Karpas-422 (cell line): Measurements from ENCODE around the gene FREY1. TPM values are rescaled to one million over a fixed set of nuclear protein-coding genes. Genes with fewer than 3 reads are reported as not detected.
A peak's percentile ranks its signal among the peaks of the same experiment; 100 is the strongest.

Experiments used
- DNase-seq: peaks from one replicate; pipeline ENCODE4 v3.0.0-alpha.2; 2015
- H2AFZ ChIP-seq: fragments of 200-600 bp; sonication (generic); 2 replicates; pipeline ENCODE4 v1.6.1; 2014; ENCODE audit warnings: antibody characterized with exemption, low read length, mixed read lengths
- H3K27ac ChIP-seq: fragments of 200-600 bp; sonication (generic); 2 replicates; pipeline ENCODE4 v1.5.1; 2014; ENCODE audit warnings: mild to moderate bottlenecking, low read length, moderate library complexity
- H3K27me3 ChIP-seq: fragments of 200-600 bp; sonication (generic); 2 replicates; pipeline ENCODE4 v1.6.1; 2014; ENCODE audit warnings: low read length, mixed read lengths
- H3K36me3 ChIP-seq: fragments of 200-600 bp; sonication (generic); 2 replicates; pipeline ENCODE4 v1.6.1; 2014; ENCODE audit warnings: low read length, mixed read lengths; ENCODE audit not compliant: insufficient read depth
- H3K4me1 ChIP-seq: fragments of 200-600 bp; sonication (generic); 2 replicates; pipeline ENCODE4 v1.6.1; 2014; ENCODE audit warnings: mild to moderate bottlenecking, low read length, mixed read lengths
- H3K4me2 ChIP-seq: fragments of 200-600 bp; sonication (generic); 2 replicates; pipeline ENCODE4 v1.6.1; 2014; ENCODE audit warnings: low read length, low read depth, mild to moderate bottlenecking; ENCODE audit not compliant: poor library complexity, severe bottlenecking
- H3K4me3 ChIP-seq: fragments of 200-600 bp; sonication (generic); 2 replicates; pipeline ENCODE4 v1.5.1; 2014; ENCODE audit warnings: mild to moderate bottlenecking, antibody characterized with exemption, low read length, mixed read lengths
- H3K79me2 ChIP-seq: fragments of 200-600 bp; sonication (generic); 2 replicates; pipeline ENCODE4 v1.6.1; 2014; ENCODE audit warnings: mild to moderate bottlenecking, low read length, mixed read lengths
- H3K9ac ChIP-seq: fragments of 200-600 bp; sonication (generic); 2 replicates; pipeline ENCODE4 v1.6.0; 2014; ENCODE audit warnings: low read length
- H3K9me2 ChIP-seq: fragments of 200-600 bp; sonication (generic), shearing (Covaris generic); replicated peaks from 2 replicates; pipeline ENCODE4 v1.6.0; 2014; ENCODE audit warnings: mild to moderate bottlenecking, low read length, moderate library complexity; ENCODE audit not compliant: insufficient read depth
- H3K9me3 ChIP-seq: fragments of 300-700, 200-600 bp; sonication (generic); 2 replicates; pipeline ENCODE4 v1.6.1; 2014; ENCODE audit warnings: low read length, mixed read lengths
- H4K20me1 ChIP-seq: fragments of 200-600 bp; sonication (generic); 2 replicates; pipeline ENCODE4 v1.6.1; 2014; ENCODE audit warnings: mild to moderate bottlenecking, antibody characterized with exemption, low read length, low read depth; ENCODE audit not compliant: insufficient read depth
- total RNA-seq: library from RNA; depleted of rRNA; stranded (reverse); fragments of >200 nt; shearing (Covaris generic); gene quantifications from 2 replicates; pipeline ENCODE4 v1.2.3, GENCODE V29; 2014; ENCODE audit warnings: low replicate concordance

Gene FREY1
- total RNA-seq, 1 experiment from 2014 or later, result 2.3 TPM

DNA sequence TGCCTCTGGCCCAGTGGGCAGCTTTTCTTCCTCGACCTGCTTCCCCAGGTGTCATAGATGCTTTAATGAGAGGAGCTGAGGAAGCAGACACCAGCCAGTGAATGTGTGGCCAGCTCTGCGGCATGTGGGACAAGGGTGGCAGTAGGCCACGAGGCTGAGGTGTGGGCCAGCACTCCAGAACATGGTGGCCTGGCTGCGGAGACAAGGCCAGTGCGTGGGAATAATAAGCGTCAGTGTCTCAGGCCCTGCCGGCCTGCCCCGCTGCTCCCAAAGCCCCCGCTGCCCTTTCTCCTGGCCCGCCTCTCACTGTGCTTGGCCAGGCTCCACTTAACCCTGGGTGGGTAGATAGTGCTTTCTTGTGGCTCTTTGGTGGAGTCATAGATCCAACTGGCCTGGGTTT is 19.5 kb downstream of the FREY1 start:
- H4K20me1 ChIP-seq, result peaks cover 6% of the 10 kb centered on the region; the same call in 1 of the 2 replicates
- no peaks in the 10 kb centered on the region for H3K36me3 ChIP-seq
- no peak overlapping the region for H3K9ac ChIP-seq
- DNase-seq, result no peak
- no peaks in the 10 kb centered on the region for H3K9me2 ChIP-seq
- no peaks in the 10 kb centered on the region for H3K9me3 ChIP-seq
- no peaks in the 10 kb centered on the region for H3K79me2 ChIP-seq
- no peak overlapping the region for H3K4me2 ChIP-seq
- H3K4me3 ChIP-seq, result no peak overlapping the region
- H3K4me1 ChIP-seq, result peaks cover 11% of the 10 kb centered on the region
- no peaks in the 10 kb centered on the region for H3K27me3 ChIP-seq
- no peak overlapping the region for H2AFZ ChIP-seq
- no peak overlapping the region for H3K27ac ChIP-seq

DNA sequence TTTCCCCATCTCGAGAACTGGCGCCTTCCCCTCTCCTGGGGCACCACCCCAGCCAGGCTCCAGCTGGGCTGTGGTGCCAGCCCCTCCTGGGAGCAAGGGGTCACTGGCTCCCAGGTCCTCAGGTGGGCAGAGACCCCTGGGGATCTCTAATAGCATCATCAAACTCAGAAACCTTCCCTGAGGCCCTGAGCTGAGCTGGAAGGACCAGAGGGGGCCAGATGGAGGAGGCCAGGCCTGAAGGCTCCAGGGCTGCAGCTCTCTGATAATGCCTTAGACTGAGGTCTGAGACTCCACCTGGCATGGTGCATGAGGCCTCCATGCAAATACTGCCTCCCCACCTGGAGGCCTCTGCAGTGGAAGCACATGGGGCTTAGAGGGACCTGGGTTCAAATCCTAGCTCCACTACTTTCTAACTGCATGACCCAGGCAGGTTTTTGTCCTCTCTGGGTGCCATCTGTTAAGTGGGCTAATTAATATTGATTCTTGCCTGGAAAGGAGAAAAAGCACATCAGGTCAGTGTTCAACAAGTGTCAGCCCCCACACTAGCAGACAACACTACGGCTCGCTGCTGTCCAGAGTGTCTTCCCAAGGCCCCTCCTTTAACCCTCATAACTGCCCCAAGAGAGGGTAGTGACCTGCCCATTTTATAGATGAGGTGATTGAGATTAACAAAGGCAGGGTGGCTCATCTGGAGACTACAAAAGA is 20.1 kb downstream of the FREY1 start:
- Histone ChIP-seq H3K4me3 (no peak overlapping the region), H3K27ac (no peak overlapping the region), H3K4me1 (peaks cover 11% of the 10 kb centered on the region), H3K9me3 (no peaks in the 10 kb centered on the region), H4K20me1 (peaks cover 6% of the 10 kb centered on the region; the same call in 1 of the 2 replicates), H2AFZ (no peak overlapping the region), H3K9me2 (no peaks in the 10 kb centered on the region), H3K9ac (no peak overlapping the region), H3K79me2 (no peaks in the 10 kb centered on the region), H3K4me2 (no peak overlapping the region), H3K36me3 (no peaks in the 10 kb centered on the region), H3K27me3 (no peaks in the 10 kb centered on the region)
- no peak for DNase-seq

DNA sequence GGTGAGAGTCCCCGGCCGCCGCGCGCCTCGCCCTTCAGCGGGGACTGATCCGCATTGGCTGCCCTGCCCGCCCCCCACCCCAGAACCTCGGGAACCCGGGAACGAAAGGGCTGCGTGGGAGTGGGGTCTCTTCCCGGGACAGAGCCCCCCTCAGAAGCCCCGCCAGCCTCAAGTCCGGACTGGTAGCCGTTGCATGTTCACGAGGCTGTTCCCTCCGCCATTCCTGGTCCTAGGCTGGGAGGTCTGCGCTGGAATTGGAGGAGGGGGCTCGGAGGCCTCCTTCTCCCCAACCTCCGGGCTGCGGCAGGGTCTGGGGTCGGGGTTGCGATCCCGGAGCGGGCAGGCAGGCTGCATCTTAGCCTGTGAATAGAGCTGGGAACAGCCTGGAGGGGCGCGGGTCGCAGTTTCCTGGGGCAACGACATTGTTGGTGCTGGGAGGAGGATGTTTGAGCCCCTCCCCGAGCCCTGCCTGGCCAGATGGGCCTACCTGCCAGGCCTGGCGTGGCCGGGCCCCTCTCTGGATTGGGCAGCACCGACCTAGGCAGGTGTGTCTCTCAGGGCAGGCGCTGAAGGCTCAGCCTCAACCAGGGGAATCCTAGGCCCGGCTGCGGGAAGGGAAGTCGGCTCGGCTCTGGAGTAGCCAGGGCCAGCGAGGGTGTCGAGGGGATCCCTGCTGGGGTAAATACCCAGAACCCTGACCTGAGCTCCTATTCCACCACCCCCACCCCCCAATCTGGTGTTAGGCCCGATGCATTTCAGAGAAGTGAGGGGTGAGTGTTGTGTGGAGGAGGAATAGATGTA is 20.9 kb downstream of the FREY1 start:
- Histone ChIP-seq H3K4me3 (peak overlapping the region; percentile 72), H3K4me1 (peaks cover 11% of the 10 kb centered on the region)
- no peak for DNase-seq

DNA sequence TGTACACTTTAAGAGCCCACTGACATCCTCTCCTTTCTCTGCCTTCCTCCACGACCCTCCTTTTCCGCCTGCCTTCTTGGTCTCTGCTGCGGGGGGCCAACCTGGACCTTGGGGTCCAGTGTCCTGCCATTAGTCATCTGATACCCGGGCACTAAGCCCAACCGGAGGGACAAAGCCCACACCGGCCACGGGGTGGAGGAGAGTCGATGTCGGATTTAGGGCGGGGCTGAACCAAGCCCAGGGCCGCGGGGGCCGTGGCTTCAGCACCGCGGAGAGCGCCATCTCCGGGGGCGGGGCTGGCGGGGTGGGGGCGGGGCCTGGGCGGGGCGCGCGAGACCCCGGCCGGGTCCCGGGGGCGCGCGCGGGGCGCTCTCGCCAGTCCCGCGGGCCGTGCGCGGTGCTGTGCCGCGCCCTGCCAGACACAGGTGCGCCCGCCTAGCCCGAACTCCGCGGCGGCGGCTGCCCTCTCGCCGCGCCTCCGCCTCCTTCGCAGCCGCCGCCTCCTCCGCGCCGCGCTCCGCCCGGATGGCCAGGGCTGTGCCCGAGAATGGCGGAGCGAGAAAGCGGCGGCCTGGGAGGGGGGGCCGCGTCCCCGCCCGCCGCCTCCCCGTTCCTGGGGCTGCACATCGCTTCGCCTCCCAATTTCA is 21.7 kb downstream of the FREY1 start, which contains the start of gene MAPK8IP1:
Gene MAPK8IP1 (plus strand): TSS at position 378 of the 647 bp plus-strand sequence. CDS start 170 bp downstream, at position 548.
- Histone ChIP-seq H3K27ac (no peak within 1 kb of the TSS), H3K4me2 (peak within 1 kb of the TSS; percentile 80), H3K36me3 (no peaks in the 10 kb centered on the region), H3K9me2 (no peaks in the 10 kb centered on the region), H4K20me1 (peaks cover 6% of the 10 kb centered on the region; the same call in 1 of the 2 replicates), H3K9ac (peak within 1 kb of the TSS; percentile 58), H3K9me3 (no peaks in the 10 kb centered on the region), H3K4me3 (peak within 1 kb of the TSS; percentile 72), H3K4me1 (peaks cover 11% of the 10 kb centered on the region), H2AFZ (no peak within 1 kb of the TSS), H3K27me3 (no peaks in the 10 kb centered on the region), H3K79me2 (no peaks in the 10 kb centered on the region)
- peak; percentile 84 for DNase-seq

More for the DNA sequence above, 20.9 kb downstream of the FREY1 start:
- Histone ChIP-seq H3K36me3 (no peaks in the 10 kb centered on the region), H3K9ac (peak overlapping the region; percentile 58), H3K27me3 (no peaks in the 10 kb centered on the region), H4K20me1 (peaks cover 6% of the 10 kb centered on the region; the same call in 1 of the 2 replicates), H3K9me3 (no peaks in the 10 kb centered on the region), H2AFZ (no peak overlapping the region), H3K9me2 (no peaks in the 10 kb centered on the region), H3K79me2 (no peaks in the 10 kb centered on the region), H3K27ac (no peak overlapping the region), H3K4me2 (peak overlapping the region; percentile 80)

DNA sequence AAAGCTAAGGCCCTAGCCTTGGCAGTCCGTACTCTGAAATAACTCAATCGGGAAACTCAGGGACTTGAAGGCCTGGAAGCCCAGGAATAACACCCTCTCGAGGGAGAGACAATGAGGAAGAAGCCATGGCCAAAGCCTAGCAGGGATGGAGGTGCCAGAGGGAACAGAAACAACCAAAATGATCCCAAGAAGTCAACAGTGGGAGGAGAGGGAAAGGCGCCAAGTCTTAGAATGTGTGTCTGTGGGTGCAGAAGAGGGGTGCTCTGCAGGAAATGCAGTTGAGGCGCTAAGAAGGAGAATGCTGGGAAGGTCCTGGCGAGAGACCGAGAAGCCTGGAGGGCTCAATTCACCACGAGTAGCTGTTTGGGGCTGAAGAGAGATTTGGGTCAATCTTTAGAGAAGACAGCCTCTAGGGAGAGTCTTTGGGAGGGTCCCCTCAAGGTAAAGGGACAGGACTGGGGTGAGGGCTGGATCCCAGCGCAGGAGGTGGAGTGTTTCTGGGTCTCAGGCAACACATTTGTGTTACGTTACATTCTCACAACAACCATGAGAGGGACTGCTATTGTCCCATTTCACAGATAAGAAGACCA is 22.4 kb downstream of the FREY1 start:
- Histone ChIP-seq H3K9me3 (no peaks in the 10 kb centered on the region), H2AFZ (no peak overlapping the region), H3K36me3 (no peaks in the 10 kb centered on the region), H3K9ac (no peak overlapping the region), H3K9me2 (no peaks in the 10 kb centered on the region), H3K4me1 (peaks cover 11% of the 10 kb centered on the region), H3K27me3 (no peaks in the 10 kb centered on the region), H4K20me1 (peaks cover 6% of the 10 kb centered on the region; the same call in 1 of the 2 replicates), H3K79me2 (no peaks in the 10 kb centered on the region), H3K27ac (no peak overlapping the region), H3K4me2 (peak overlapping the region; percentile 65), H3K4me3 (peak overlapping the region; percentile 64; the same call in 1 of the 2 replicates)
- no peak for DNase-seq

DNA sequence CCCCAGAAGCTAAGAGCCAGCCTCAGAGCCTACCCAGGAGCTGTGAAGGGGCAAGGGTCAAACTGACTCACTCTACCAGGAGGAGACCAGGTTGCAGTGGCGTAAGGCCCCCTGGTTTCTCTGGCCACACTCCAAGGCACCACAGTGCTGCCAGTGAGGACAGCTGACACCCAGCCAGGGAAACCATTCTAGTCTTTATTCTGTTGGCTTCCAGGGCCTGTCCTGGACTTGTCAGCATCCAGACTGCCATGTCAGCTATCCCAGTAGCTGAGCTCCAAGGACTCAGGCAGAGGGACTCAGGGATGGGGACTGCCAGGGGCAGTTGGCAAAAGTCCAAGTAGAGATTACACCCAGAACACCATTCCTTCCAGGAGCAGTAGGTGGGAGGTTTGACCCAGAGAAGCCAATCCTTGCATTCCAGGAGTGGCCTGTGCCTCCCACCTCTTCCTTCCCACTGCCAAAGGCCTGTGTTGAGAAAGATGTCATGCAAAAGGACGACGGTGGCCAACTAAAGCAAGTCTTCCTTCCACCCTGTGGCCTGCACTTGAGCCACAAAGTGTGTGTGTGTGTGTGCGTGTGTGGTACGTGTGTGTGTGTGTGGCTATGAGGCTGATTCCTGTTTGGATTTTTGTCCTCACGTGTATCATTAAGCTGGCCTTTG is 25.2 kb downstream of the FREY1 start:
- no peak for DNase-seq
- Histone ChIP-seq H3K36me3 (peaks cover 4% of the 10 kb centered on the region), H3K4me3 (no peak overlapping the region), H3K9me3 (no peaks in the 10 kb centered on the region), H3K27me3 (no peaks in the 10 kb centered on the region), H3K27ac (no peak overlapping the region), H4K20me1 (peaks cover 3% of the 10 kb centered on the region; the same call in 1 of the 2 replicates), H3K79me2 (no peaks in the 10 kb centered on the region), H2AFZ (no peak overlapping the region), H3K4me1 (peaks cover 10% of the 10 kb centered on the region), H3K9me2 (no peaks in the 10 kb centered on the region), H3K4me2 (no peak overlapping the region), H3K9ac (no peak overlapping the region)

DNA sequence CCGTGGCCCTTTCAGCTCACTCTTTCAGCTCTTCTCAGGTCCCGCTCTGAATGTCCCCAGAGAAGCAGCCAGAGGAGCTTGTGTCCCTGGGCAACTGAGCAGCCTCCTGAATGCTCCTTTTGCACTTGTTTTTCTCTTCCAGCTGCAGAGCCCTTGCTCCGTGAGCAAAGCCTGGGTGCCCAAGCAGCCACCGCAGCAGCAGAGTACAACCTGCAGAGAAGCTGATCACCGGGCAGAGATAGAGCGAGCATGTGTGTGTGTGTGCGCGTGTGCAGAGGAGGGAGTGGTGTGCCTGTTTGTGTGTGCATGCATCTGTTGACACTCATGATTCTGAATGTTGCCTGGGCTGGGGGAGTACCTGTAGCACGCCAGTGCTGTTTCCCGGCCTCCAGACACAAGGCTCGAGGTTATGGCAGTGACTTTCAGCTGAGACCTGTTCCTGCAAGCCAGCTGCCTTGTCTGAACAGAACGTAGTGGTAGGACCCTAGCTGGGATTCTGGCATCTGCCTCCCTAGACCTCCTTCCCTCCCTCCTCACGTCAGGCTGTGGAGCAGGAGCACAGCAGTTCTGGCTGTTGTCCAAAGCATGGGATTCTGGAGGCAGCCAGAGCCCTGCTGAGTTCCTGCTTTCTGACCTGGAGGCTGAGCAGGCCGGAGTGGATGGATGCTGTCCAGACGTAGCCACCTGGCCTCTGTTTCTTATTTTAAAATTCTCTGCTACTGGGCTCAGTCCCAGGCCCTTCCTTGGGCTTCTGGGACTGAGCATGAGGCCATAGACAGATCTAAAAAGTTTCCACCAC is 26.1 kb downstream of the FREY1 start:
- no peak overlapping the region for H3K27ac ChIP-seq
- no peak overlapping the region for H3K4me2 ChIP-seq
- H3K79me2 ChIP-seq, result no peaks in the 10 kb centered on the region
- no peaks in the 10 kb centered on the region for H3K9me2 ChIP-seq
- H4K20me1 ChIP-seq, result peaks cover 3% of the 10 kb centered on the region; the same call in 1 of the 2 replicates
- H2AFZ ChIP-seq, result no peak overlapping the region
- H3K4me3 ChIP-seq, result no peak overlapping the region
- no peak overlapping the region for H3K9ac ChIP-seq
- no peaks in the 10 kb centered on the region for H3K9me3 ChIP-seq
- peaks cover 4% of the 10 kb centered on the region for H3K36me3 ChIP-seq
- DNase-seq, result no peak
- H3K4me1 ChIP-seq, result peaks cover 8% of the 10 kb centered on the region
- no peaks in the 10 kb centered on the region for H3K27me3 ChIP-seq
